Body of pancreas (tissue), 4 donors: ENCODE data around the gene COL6A2.

Source experiments
- CTCF ChIP-seq, 7 experiments: fragments of 450-650 bp in 4 of 7; fragments of 200-600 bp in 3 of 7; sonication (generic) in 3 of 7; IDR thresholded peaks; one replicate each; pipeline ENCODE4 v1.5.1; 2016 to 2019; ENCODE audit warnings: antibody characterized with exemption in 7 of 7
- POLR2A ChIP-seq, 3 donors: fragments of 450-650 bp; IDR thresholded peaks; one replicate each; pipeline ENCODE4 v1.6.1; 2016; ENCODE audit warnings: antibody characterized with exemption in 3 of 3, mild to moderate bottlenecking in 2 of 3

- TF ChIP-seq CTCF (IDR thresholded peaks at IDR 0.05) (no peak), POLR2A (IDR thresholded peaks at IDR 0.05) (no peak)
Observed at GRCh38 chr21:46126309-46127238, 28.7 kb downstream of the COL6A2 start.
